ENCODE measurements around the gene MRAP.

Gene MRAP

GRCh38 chr21:32278518-32279376 lies 19.9 kb upstream of the MRAP start, which contains the start of gene MIS18A:
Gene MIS18A, minus strand, starts transcription at chr21:32279049. Its CDS starts 35 bp downstream, at chr21:32279014.
- Histone ChIP-seq H3K27me3 (replicated peaks; ENCODE audit: insufficient read depth, low read length) (no peaks in the 10 kb centered on the region), H3K79me2 (ENCODE audit: low read length) (peaks cover 40% of the 10 kb centered on the region), H3K4me1 (ENCODE audit: low read length) (peaks cover 13% of the 10 kb centered on the region; the same call in 1 of the 2 replicates), H2AFZ (ENCODE audit: low read length) (peak within 1 kb of the TSS; percentile 81), H3K9me2 (replicated peaks; ENCODE audit: insufficient read depth, low read length) (no peaks in the 10 kb centered on the region), H4K20me1 (ENCODE audit: insufficient read depth, low read length) (no peaks in the 10 kb centered on the region), H3K36me3 (replicated peaks; ENCODE audit: insufficient read depth, low read length) (no peaks in the 10 kb centered on the region), H3K9me3 (replicated peaks; ENCODE audit: insufficient read depth, low read length) (no peaks in the 10 kb centered on the region), H3K27ac (ENCODE audit: low read length) (no peak within 1 kb of the TSS), H3K4me2 (ENCODE audit: low read depth, low read length) (peak within 1 kb of the TSS; percentile 94), H3K9ac (ENCODE audit: low read length) (peak within 1 kb of the TSS; percentile 63), H3K4me3 (ENCODE audit: low read length) (peak within 1 kb of the TSS; percentile 76), H3F3A (ENCODE audit: insufficient read depth, low read length) (no peaks in the 10 kb centered on the region)
- TF ChIP-seq CTCF (IDR thresholded peaks at IDR 0.05; ENCODE audit: low read length) (peak; percentile 12; the same call in 1 of the 2 replicates), EZH2phosphoT487 (IDR thresholded peaks at IDR 0.05; ENCODE audit: low read length) (no peak)
- peak; percentile 98 for DNase-seq

GRCh38 chr21:32279377-32279680 lies 19.3 kb upstream of the MRAP start:
- Histone ChIP-seq H3K27ac (ENCODE audit: low read length) (no peak overlapping the region), H3K79me2 (ENCODE audit: low read length) (peaks cover 40% of the 10 kb centered on the region), H3K4me2 (ENCODE audit: low read depth, low read length) (peak overlapping the region; percentile 94), H4K20me1 (ENCODE audit: insufficient read depth, low read length) (no peaks in the 10 kb centered on the region), H3K4me1 (ENCODE audit: low read length) (peaks cover 13% of the 10 kb centered on the region; the same call in 1 of the 2 replicates), H3K36me3 (replicated peaks; ENCODE audit: insufficient read depth, low read length) (no peaks in the 10 kb centered on the region), H2AFZ (ENCODE audit: low read length) (peak overlapping the region; percentile 81), H3K9me2 (replicated peaks; ENCODE audit: insufficient read depth, low read length) (no peaks in the 10 kb centered on the region), H3K27me3 (replicated peaks; ENCODE audit: insufficient read depth, low read length) (no peaks in the 10 kb centered on the region), H3F3A (ENCODE audit: insufficient read depth, low read length) (no peaks in the 10 kb centered on the region), H3K9ac (ENCODE audit: low read length) (peak overlapping the region; percentile 63), H3K9me3 (replicated peaks; ENCODE audit: insufficient read depth, low read length) (no peaks in the 10 kb centered on the region), H3K4me3 (ENCODE audit: low read length) (peak overlapping the region; percentile 76)
- TF ChIP-seq EZH2 (optimal IDR thresholded peaks at IDR 0.05; ENCODE audit: low read depth, low read length): no peak
- no peak for DNase-seq

GRCh38 chr21:32281531-32281930 lies 17.1 kb upstream of the MRAP start:
- Histone ChIP-seq H3K4me2 (ENCODE audit: low read depth, low read length) (no peak overlapping the region), H3K27ac (ENCODE audit: low read length) (no peak overlapping the region), H3K4me3 (ENCODE audit: low read length) (no peak overlapping the region), H3K36me3 (replicated peaks; ENCODE audit: insufficient read depth, low read length) (no peaks in the 10 kb centered on the region), H4K20me1 (ENCODE audit: insufficient read depth, low read length) (no peaks in the 10 kb centered on the region), H3K27me3 (replicated peaks; ENCODE audit: insufficient read depth, low read length) (no peaks in the 10 kb centered on the region), H3K9me2 (replicated peaks; ENCODE audit: insufficient read depth, low read length) (no peaks in the 10 kb centered on the region), H2AFZ (ENCODE audit: low read length) (no peak overlapping the region), H3F3A (ENCODE audit: insufficient read depth, low read length) (no peaks in the 10 kb centered on the region), H3K9ac (ENCODE audit: low read length) (no peak overlapping the region), H3K79me2 (ENCODE audit: low read length) (peaks cover 30% of the 10 kb centered on the region), H3K4me1 (ENCODE audit: low read length) (peaks cover 13% of the 10 kb centered on the region; the same call in 1 of the 2 replicates), H3K9me3 (replicated peaks; ENCODE audit: insufficient read depth, low read length) (no peaks in the 10 kb centered on the region)
- no peak for DNase-seq
- no peak for TF ChIP-seq EZH2 (optimal IDR thresholded peaks at IDR 0.05; ENCODE audit: low read depth, low read length)
- TF ChIP-seq CTCF (IDR thresholded peaks at IDR 0.05; ENCODE audit: low read length): no peak
- no peak for TF ChIP-seq EZH2phosphoT487 (IDR thresholded peaks at IDR 0.05; ENCODE audit: low read length)

GRCh38 chr21:32282992-32283391 lies 15.7 kb upstream of the MRAP start:
- Histone ChIP-seq H3K9me3 (replicated peaks; ENCODE audit: insufficient read depth, low read length) (no peaks in the 10 kb centered on the region), H3K4me2 (ENCODE audit: low read depth, low read length) (no peak overlapping the region), H3K9ac (ENCODE audit: low read length) (no peak overlapping the region), H3K27me3 (replicated peaks; ENCODE audit: insufficient read depth, low read length) (no peaks in the 10 kb centered on the region), H3F3A (ENCODE audit: insufficient read depth, low read length) (no peaks in the 10 kb centered on the region), H4K20me1 (ENCODE audit: insufficient read depth, low read length) (no peaks in the 10 kb centered on the region), H3K27ac (ENCODE audit: low read length) (no peak overlapping the region), H3K79me2 (ENCODE audit: low read length) (peaks cover 18% of the 10 kb centered on the region), H3K9me2 (replicated peaks; ENCODE audit: insufficient read depth, low read length) (no peaks in the 10 kb centered on the region), H3K4me1 (ENCODE audit: low read length) (peaks cover 9% of the 10 kb centered on the region; the same call in 1 of the 2 replicates), H3K36me3 (replicated peaks; ENCODE audit: insufficient read depth, low read length) (no peaks in the 10 kb centered on the region), H2AFZ (ENCODE audit: low read length) (no peak overlapping the region), H3K4me3 (ENCODE audit: low read length) (no peak overlapping the region)
- no peak for TF ChIP-seq CTCF (IDR thresholded peaks at IDR 0.05; ENCODE audit: low read length)
- no peak for TF ChIP-seq EZH2 (optimal IDR thresholded peaks at IDR 0.05; ENCODE audit: low read depth, low read length)
- no peak for TF ChIP-seq EZH2phosphoT487 (IDR thresholded peaks at IDR 0.05; ENCODE audit: low read length)
- DNase-seq: no peak
